Aorta (tissue), 5 donors: Measurements from ENCODE around the gene OPRD1. TPM values are rescaled to one million over a fixed set of nuclear protein-coding genes. Genes with fewer than 3 reads are reported as not detected.
"Not testable (repeated sequence)": the region's sequence is repeated elsewhere in the genome, so short reads cannot be mapped to it uniquely, and the experiment has no call there.

Experiments used
- ATAC-seq: fragments of 200-7000 bp; cut with Tn5 transposase; one replicate; pipeline ENCODE4 v1.9.1; 2022; ENCODE audit warnings: moderate library complexity; ENCODE audit not compliant: low FRiP score
- DNase-seq, 2 donors: peaks; one replicate each; pipeline ENCODE4 v3.0.0-alpha.2; 2020
- H3K27ac ChIP-seq, 2 donors: one replicate each; pipeline ENCODE4 v1.5.1; 2013; ENCODE audit warnings: low read length in 2 of 2, mild to moderate bottlenecking in 2 of 2, moderate library complexity in 2 of 2, control low read depth in 1 of 2, inconsistent platforms in 1 of 2, low read depth in 1 of 2
- H3K27me3 ChIP-seq, 2 donors: one replicate each; pipeline ENCODE4 v1.6.1; 2013; ENCODE audit warnings: control low read depth in 1 of 2, low read length in 1 of 2, mild to moderate bottlenecking in 1 of 2, moderate library complexity in 1 of 2; ENCODE audit not compliant: insufficient read depth in 2 of 2, control insufficient read depth in 1 of 2
- H3K36me3 ChIP-seq, 2 donors: one replicate each; pipeline ENCODE4 v1.6.1; 2013; ENCODE audit warnings: control low read depth in 1 of 2, low read length in 1 of 2, mild to moderate bottlenecking in 1 of 2; ENCODE audit not compliant: insufficient read depth in 2 of 2, control insufficient read depth in 1 of 2
- H3K4me1 ChIP-seq, 2 donors: one replicate each; pipeline ENCODE4 v1.6.1; 2013; ENCODE audit warnings: low read length in 2 of 2, control low read depth in 1 of 2, mild to moderate bottlenecking in 1 of 2, moderate library complexity in 1 of 2; ENCODE audit not compliant: insufficient read depth in 2 of 2, control insufficient read depth in 1 of 2
- H3K4me3 ChIP-seq, 2 donors: one replicate each; pipeline ENCODE4 v1.5.1; 2013; ENCODE audit warnings: low read length in 2 of 2, control low read depth in 1 of 2, mild to moderate bottlenecking in 1 of 2
- H3K9me3 ChIP-seq: one replicate; pipeline ENCODE4 v1.6.1; 2013; ENCODE audit warnings: mild to moderate bottlenecking, low read length; ENCODE audit not compliant: control insufficient read depth
- WGBS, 2 donors: extraction: QIAGEN DNeasy Blood & Tissue Kit; methylation state at CpG; one replicate each; pipeline ENCODE4 v1.1.7; 2013; 5-methylcytosine and 5-hydroxymethylcytosine counted together
- intact Hi-C, 2 donors: fragments of 100-400 bp; cut with DNase I; formaldehyde crosslinking; loops; one replicate each; pipeline versions ENCODE4 v1.14.2 to v1.15.0; 2022
- polyA plus RNA-seq, 2 donors: library from polyadenylated mRNA; stranded (reverse); fragments of 200-250 nt; gene quantifications; one replicate each; pipeline ENCODE4 v1.2.3, GENCODE V29; 2013
- total RNA-seq, 2 donors: library from RNA; stranded (reverse); fragmentation: NEBNext Ultra II Directional; extraction: Animal tissue kit (Norgen Biotek cat#: 25700); gene quantifications; one replicate each; pipeline ENCODE4 v1.2.1, GENCODE V29; 2021
- donor health status: healthy with polysubstance abuse.
- donor health status: Bipolar disorder and iron deficiency.
- donor health status: DM: no; HTN: no; CAD: no.
- donor health status: DM: no; HTN: no; CAD: no.
- donor health status: DM: yes; HTN: yes; CAD: no.

The OPRD1 gene
- total and polyA plus RNA-seq, 4 donors = not detected

GRCh38 chr1:28828227-28828858 lies 16.4 kb downstream of the OPRD1 start:
- intact Hi-C loops, H3K27me3 ChIP-seq, H3K27ac ChIP-seq, DNase-seq, H3K36me3 ChIP-seq, H3K9me3 ChIP-seq, ATAC-seq, H3K4me3 ChIP-seq, H3K4me1 ChIP-seq: not testable (repeated sequence)
- 43 to 45% methylated on average over 9 to 11 of the region's 11 CpGs for WGBS, 2 donors

GRCh38 chr1:28830814-28831213 lies 18.8 kb downstream of the OPRD1 start:
- ATAC-seq (no peak), DNase-seq (no peak)
- no peaks in the 10 kb centered on the region for H3K4me1 ChIP-seq
- H3K27me3 ChIP-seq = no peaks in the 10 kb centered on the region
- 88 to 94% methylated on average over 2 of the region's 2 CpGs for WGBS, 2 donors
- H3K27ac ChIP-seq = no peak overlapping the region
- H3K36me3 ChIP-seq = no peaks in the 10 kb centered on the region
- no peak overlapping the region for H3K4me3 ChIP-seq
- intact Hi-C loops = no loop called here
- no peaks in the 10 kb centered on the region for H3K9me3 ChIP-seq

GRCh38 chr1:28832966-28833365 lies 21.0 kb downstream of the OPRD1 start:
- H3K4me1 ChIP-seq = no peaks in the 10 kb centered on the region
- WGBS, 2 donors = 65 to 74% methylated on average over 4 of the region's 4 CpGs
- intact Hi-C loops = no loop called here
- no peak overlapping the region for H3K27ac ChIP-seq
- no peaks in the 10 kb centered on the region for H3K36me3 ChIP-seq
- no peaks in the 10 kb centered on the region for H3K27me3 ChIP-seq
- no peak for DNase-seq
- no peak for ATAC-seq
- no peaks in the 10 kb centered on the region for H3K9me3 ChIP-seq
- H3K4me3 ChIP-seq = no peak overlapping the region

GRCh38 chr1:28833381-28833780 lies 21.4 kb downstream of the OPRD1 start:
- DNase-seq = no peak
- Histone ChIP-seq H3K4me3 (no peak overlapping the region), H3K27me3 (no peaks in the 10 kb centered on the region), H3K36me3 (no peaks in the 10 kb centered on the region), H3K9me3 (no peaks in the 10 kb centered on the region), H3K27ac (no peak overlapping the region), H3K4me1 (no peaks in the 10 kb centered on the region)
- intact Hi-C loops = no loop called here
- WGBS, 2 donors = 84 to 85% methylated on average over 7 of the region's 7 CpGs
- ATAC-seq = no peak

- Histone ChIP-seq H3K9me3 (no peaks in the 10 kb centered on the region), H3K27ac (no peak overlapping the region), H3K4me3 (no peak overlapping the region), H3K4me1 (no peaks in the 10 kb centered on the region), H3K27me3 (no peaks in the 10 kb centered on the region), H3K36me3 (no peaks in the 10 kb centered on the region)
- DNase-seq (no peak), ATAC-seq (no peak)
- 55 to 65% methylated on average over 4 of the region's 4 CpGs for WGBS, 2 donors
- intact Hi-C loops = no loop called here
These were observed 23.3 kb downstream of the OPRD1 start for GRCh38 chr1:28835237-28835650.

- H3K9me3 ChIP-seq = no peaks in the 10 kb centered on the region
- intact Hi-C loops = no loop called here
- no peaks in the 10 kb centered on the region for H3K4me1 ChIP-seq
- H3K36me3 ChIP-seq = no peaks in the 10 kb centered on the region
- H3K27ac ChIP-seq = no peak overlapping the region
- H3K27me3 ChIP-seq = no peaks in the 10 kb centered on the region
- 81 to 88% methylated on average over 15 of the region's 15 CpGs for WGBS, 2 donors
- H3K4me3 ChIP-seq = no peak overlapping the region
- no peak for DNase-seq
- no peak for ATAC-seq
These were observed 24.5 kb downstream of the OPRD1 start for GRCh38 chr1:28836421-28836956.

- no peaks in the 10 kb centered on the region for H3K9me3 ChIP-seq
- no peak overlapping the region for H3K27ac ChIP-seq
- no peak overlapping the region for H3K4me3 ChIP-seq
- WGBS, 2 donors = 91 to 92% methylated on average over 8 of the region's 8 CpGs
- H3K4me1 ChIP-seq = no peaks in the 10 kb centered on the region
- no peak for DNase-seq
- no peak for ATAC-seq
- intact Hi-C loops = no loop called here
- H3K36me3 ChIP-seq = no peaks in the 10 kb centered on the region
- H3K27me3 ChIP-seq = no peaks in the 10 kb centered on the region
These were observed 29.1 kb downstream of the OPRD1 start for GRCh38 chr1:28840928-28841544.

GRCh38 chr1:28845786-28846543 lies 34.0 kb downstream of the OPRD1 start:
- H3K4me1 ChIP-seq = no peaks in the 10 kb centered on the region
- no peak for ATAC-seq
- WGBS, 2 donors = 63 to 77% methylated on average over 8 of the region's 8 CpGs
- H3K36me3 ChIP-seq = no peaks in the 10 kb centered on the region
- DNase-seq = no peak
- H3K9me3 ChIP-seq = no peaks in the 10 kb centered on the region
- H3K27ac ChIP-seq = no peak overlapping the region
- intact Hi-C loops = no loop called here
- H3K27me3 ChIP-seq = no peaks in the 10 kb centered on the region
- H3K4me3 ChIP-seq = no peak overlapping the region
